Sigmoid colon (tissue), 4 donors: ENCODE results near the gene IGFBP7.

Experiments used
- CTCF ChIP-seq, 4 experiments: fragments of 450-650 bp in 3 of 4; fragments of 200-600 bp in 1 of 4; IDR thresholded peaks; one replicate each; pipeline ENCODE4 v1.5.1; 2016 to 2019; ENCODE audit warnings: antibody characterized with exemption in 4 of 4, mild to moderate bottlenecking in 3 of 4, moderate library complexity in 2 of 4
- EP300 ChIP-seq, 4 donors: sonication (generic); formaldehyde crosslinking; IDR thresholded peaks; one replicate each; pipeline ENCODE4 v1.6.1; 2017; ENCODE audit warnings: antibody characterized with exemption in 4 of 4
- POLR2A ChIP-seq, 2 donors: fragments of 450-650 bp; IDR thresholded peaks; one replicate each; pipeline ENCODE4 v1.6.1; 2016; ENCODE audit warnings: antibody characterized with exemption in 2 of 2, mild to moderate bottlenecking in 2 of 2, moderate library complexity in 2 of 2
- POLR2AphosphoS5 ChIP-seq, 4 donors: sonication (generic); formaldehyde crosslinking; IDR thresholded peaks; one replicate each; pipeline ENCODE4 v1.6.1; 2017; ENCODE audit warnings: antibody characterized with exemption in 4 of 4

- TF ChIP-seq CTCF (IDR thresholded peaks at IDR 0.05), result no peak
- TF ChIP-seq POLR2AphosphoS5 (IDR thresholded peaks at IDR 0.05), result no peak
- no peak for TF ChIP-seq POLR2A (IDR thresholded peaks at IDR 0.05)
- TF ChIP-seq EP300 (IDR thresholded peaks at IDR 0.05), result no peak
Observed at GRCh38 chr4:57095245-57095644, 14.9 kb downstream of the IGFBP7 start.
